ENCODE measurements around the gene EIF4G3. TPM values are rescaled to one million over a fixed set of nuclear protein-coding genes. Genes with fewer than 3 reads are reported as not detected.
A peak's percentile ranks its signal among the peaks of the same experiment; 100 is the strongest.

The EIF4G3 gene
- total and polyA plus RNA-seq, 9 of the 15 experiments (the other 6 are each of a cell fraction or from before 2014, with no cell fraction given): 6.7 to 40.5 (median 32.1) TPM

- Histone ChIP-seq H3K9me1 (ENCODE audit: control insufficient read depth, insufficient read depth, low read length) (no peaks in the 10 kb centered on the region), H3K27ac (ENCODE audit: extremely low read depth, low read depth, low read length) (no peak overlapping the region), H3K4me3 (no peak overlapping the region), H4K20me1 (replicated peaks; ENCODE audit: control insufficient read depth, insufficient read depth, low read length) (no peaks in the 10 kb centered on the region; the same call in 1 of the 2 replicates), H3K36me3 (ENCODE audit: control insufficient read depth, insufficient read depth, low read length) (peaks cover 7% of the 10 kb centered on the region; the same call in 1 of the 3 replicates), H3K4me1 (replicated peaks in 1 of 2; ENCODE audit: control insufficient read depth in 2 of 2, insufficient read depth in 2 of 2, low read length in 2 of 2) (peaks cover 3 to 19% of the 10 kb centered on the region in 2 experiments; a peak in 4 of 5 replicates), H3K79me2 (ENCODE audit: control insufficient read depth, insufficient read depth, low read length) (no peaks in the 10 kb centered on the region), H2AFZ (ENCODE audit: low read depth, low read length) (no peak overlapping the region), H3K4me2 (ENCODE audit: insufficient read depth, low read length) (no peak overlapping the region), H3K9ac (ENCODE audit: insufficient read depth in 1 of 2, low read depth in 2 of 2, low read length in 2 of 2) (peak overlapping the region in 1 of 2 experiments; percentile 24; a peak in 1 of 4 replicates), H3K9me3 (replicated peaks; ENCODE audit: control insufficient read depth, insufficient read depth, low read depth, low read length) (no peaks in the 10 kb centered on the region), H3K27me3 (ENCODE audit: control insufficient read depth in 2 of 2, insufficient read depth in 2 of 2, low read length in 2 of 2) (0 out of 5 replicates have a peak, but pooled peaks cover 0 to 7% of the 10 kb centered on the region in 2 experiments)
- CTCF ChIA-PET (ENCODE audit: low intra/inter-chr PET ratio): no interaction called here
- in situ Hi-C loops (cut with MboI) (loop anchor here (25.0 kb wide), 1 partner anchor 1307 kb away; the partner anchor contains the start of gene PLA2G2E), intact Hi-C loops (cut with micrococcal nuclease) (loop anchor here (5.0 kb wide), 1 partner anchor 148 kb away; no protein-coding TSS in a partner anchor)
- ATAC-seq: no peak
- DNase-seq (ENCODE audit: extremely low read depth in 1 of 4, low spot score in 3 of 4): no peak
- no peak for FAIRE-seq
- POLR2A ChIA-PET: no interaction called here
- 88% methylated on average over 21 of the region's 21 CpGs for WGBS (ENCODE audit: insufficient coverage, low coverage, missing lambda C conversion rate)
- TSS peak; percentile 29 for BruUV-seq (replicated peaks)
- TF ChIP-seq MIER1 (IDR thresholded peaks at IDR 0.05; ENCODE audit: low read depth) (no peak), NFIX (CRISPR knock-in tag; IDR thresholded peaks at IDR 0.05; ENCODE audit: low read depth) (no peak), BCL6 (CRISPR knock-in tag; IDR thresholded peaks at IDR 0.05) (no peak), RBBP5 (IDR thresholded peaks at IDR 0.05; ENCODE audit: borderline replicate concordance, insufficient read depth, low read length, poor library complexity, severe bottlenecking) (no peak), ETV6 (IDR thresholded peaks at IDR 0.05; ENCODE audit: borderline replicate concordance in 1 of 2, low read depth in 2 of 2, low read length in 1 of 2) (no peak), ETV6 (CRISPR knock-in tag; IDR thresholded peaks at IDR 0.05; ENCODE audit: borderline replicate concordance) (no peak), FOXP4 (CRISPR knock-in tag; IDR thresholded peaks at IDR 0.05; ENCODE audit: borderline replicate concordance) (no peak), CBX1 (IDR thresholded peaks at IDR 0.05; ENCODE audit: low read depth) (no peak), CREM (IDR thresholded peaks at IDR 0.05; ENCODE audit: low read depth) (no peak), MED1 (CRISPR knock-in tag; IDR thresholded peaks at IDR 0.05; ENCODE audit: borderline replicate concordance) (no peak), ZNF512 (tag; IDR thresholded peaks at IDR 0.05) (no peak), SAP30 (IDR thresholded peaks at IDR 0.05; ENCODE audit: borderline replicate concordance, insufficient read depth, low read depth, low read length, poor library complexity, severe bottlenecking) (no peak), ZNF639 (CRISPR knock-in tag; conservative IDR thresholded peaks at IDR 0.05 in 1 of 2, IDR thresholded peaks at IDR 0.05 in 1 of 2) (no peak), HDAC3 (IDR thresholded peaks at IDR 0.05; ENCODE audit: borderline replicate concordance, partially characterized antibody) (no peak)
These were observed 43.0 kb upstream of the EIF4G3 start for GRCh38 chr1:21219674-21220073.

All from K562 (cell line).